ENCODE data around the gene CMTM8. TPM values are rescaled to one million over a fixed set of nuclear protein-coding genes. Genes with fewer than 3 reads are reported as not detected.

CMTM8 gene
- polyA plus RNA-seq, 1 experiment: 0.31 TPM

DNA sequence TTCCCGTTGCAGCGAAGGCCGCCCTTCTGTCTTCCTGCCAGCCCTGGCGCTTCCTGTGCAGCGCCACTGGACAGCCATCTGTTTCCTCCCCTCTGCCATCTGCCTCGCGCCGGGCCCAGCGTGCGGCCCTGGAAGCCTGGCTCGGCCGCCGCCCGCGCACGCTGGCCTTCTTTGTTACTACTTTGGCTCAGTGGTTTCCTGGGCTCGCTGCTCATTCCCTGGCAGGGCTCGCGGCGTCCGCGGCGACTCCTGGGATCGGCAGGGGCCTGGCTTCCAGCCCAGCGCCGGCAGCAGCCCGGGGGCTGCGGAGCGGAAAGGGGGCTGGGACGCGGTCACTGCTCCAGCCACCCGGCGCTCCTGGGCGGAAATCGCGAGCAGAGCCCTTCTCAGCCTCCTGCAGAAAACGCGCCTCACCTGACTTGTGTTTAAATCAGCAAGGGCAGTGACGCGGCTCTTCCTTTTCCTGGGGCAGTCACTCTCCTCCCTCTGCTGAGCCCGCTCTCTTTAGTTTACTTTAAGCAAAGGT is 163.1 kb downstream of the CMTM8 start:
- TF ChIP-seq, protein P1, sequence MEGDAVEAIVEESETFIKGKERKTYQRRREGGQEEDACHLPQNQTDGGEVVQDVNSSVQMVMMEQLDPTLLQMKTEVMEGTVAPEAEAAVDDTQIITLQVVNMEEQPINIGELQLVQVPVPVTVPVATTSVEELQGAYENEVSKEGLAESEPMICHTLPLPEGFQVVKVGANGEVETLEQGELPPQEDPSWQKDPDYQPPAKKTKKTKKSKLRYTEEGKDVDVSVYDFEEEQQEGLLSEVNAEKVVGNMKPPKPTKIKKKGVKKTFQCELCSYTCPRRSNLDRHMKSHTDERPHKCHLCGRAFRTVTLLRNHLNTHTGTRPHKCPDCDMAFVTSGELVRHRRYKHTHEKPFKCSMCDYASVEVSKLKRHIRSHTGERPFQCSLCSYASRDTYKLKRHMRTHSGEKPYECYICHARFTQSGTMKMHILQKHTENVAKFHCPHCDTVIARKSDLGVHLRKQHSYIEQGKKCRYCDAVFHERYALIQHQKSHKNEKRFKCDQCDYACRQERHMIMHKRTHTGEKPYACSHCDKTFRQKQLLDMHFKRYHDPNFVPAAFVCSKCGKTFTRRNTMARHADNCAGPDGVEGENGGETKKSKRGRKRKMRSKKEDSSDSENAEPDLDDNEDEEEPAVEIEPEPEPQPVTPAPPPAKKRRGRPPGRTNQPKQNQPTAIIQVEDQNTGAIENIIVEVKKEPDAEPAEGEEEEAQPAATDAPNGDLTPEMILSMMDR (IDR thresholded peaks at IDR 0.05; ENCODE audit: low read depth, low read length): no peak
- no peaks in the 10 kb centered on the region for H3K9me3 ChIP-seq (ENCODE audit: control insufficient read depth, insufficient read depth, low read length)
- no peaks in the 10 kb centered on the region for H3K27me3 ChIP-seq (ENCODE audit: control insufficient read depth, insufficient read depth, low read length)
- POLR2A ChIA-PET: no interaction called here
- DNase-seq (ENCODE audit: low read depth, low spot score): no peak
- peak overlapping the region; percentile 87 for H3K27ac ChIP-seq (ENCODE audit: low read depth, low read length)
- CTCF ChIA-PET: no interaction called here
- H3K4me3 ChIP-seq (ENCODE audit: low read depth, low read length): peak overlapping the region; percentile 54

DNA sequence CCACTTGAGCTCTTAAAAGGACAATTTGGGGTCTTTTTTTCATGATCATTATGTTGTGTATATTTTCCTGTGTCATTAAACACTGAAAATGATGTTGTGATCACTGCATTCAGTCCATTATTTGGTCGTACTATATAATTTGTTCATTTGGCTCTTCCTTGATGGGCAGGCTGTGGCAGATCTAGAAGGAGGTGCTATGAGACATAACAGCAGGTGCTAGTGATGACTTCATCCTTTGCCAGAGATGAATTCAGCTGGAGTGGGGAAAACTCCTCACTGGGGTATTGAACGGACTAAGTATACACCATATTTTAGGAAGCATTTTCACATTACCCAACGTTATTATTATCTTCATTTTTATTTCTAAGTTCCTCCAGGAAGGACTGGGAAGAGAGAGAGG is 165.2 kb downstream of the CMTM8 start:
- POLR2A ChIA-PET: no interaction called here
- DNase-seq (ENCODE audit: low read depth, low spot score): no peak
- CTCF ChIA-PET: interaction anchor here (1.3 kb wide), 1 partner anchor 64 kb away, joined by 4 read pairs; no protein-coding TSS in a partner anchor

DNA sequence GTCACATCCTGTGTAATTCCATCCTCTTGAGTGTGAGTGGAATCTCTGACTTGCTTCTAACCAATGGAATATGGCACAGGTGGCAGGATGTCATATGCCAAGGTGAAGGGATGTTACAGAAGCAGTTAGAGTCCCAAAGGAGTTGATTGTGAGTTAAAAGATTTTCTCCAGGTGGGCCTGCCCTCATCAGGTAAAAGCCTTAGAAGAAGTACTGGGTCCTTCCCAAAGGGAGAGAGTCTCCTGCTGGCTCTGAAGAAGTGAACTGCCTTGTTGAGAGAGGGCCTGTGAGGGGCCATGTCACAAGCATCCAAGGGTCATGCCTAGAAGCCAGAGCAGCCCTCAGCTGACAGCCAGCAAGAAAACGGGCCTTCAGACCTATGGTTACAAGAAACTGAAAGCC is 166.2 kb downstream of the CMTM8 start:
- no peak for DNase-seq (ENCODE audit: low read depth, low spot score)
- CTCF ChIA-PET: no interaction called here
- H3K27me3 ChIP-seq (ENCODE audit: control insufficient read depth, insufficient read depth, low read length): no peaks in the 10 kb centered on the region
- TF ChIP-seq, protein P1 (IDR thresholded peaks at IDR 0.05; ENCODE audit: low read depth, low read length): no peak
- no peak overlapping the region for H3K4me3 ChIP-seq (ENCODE audit: low read depth, low read length)
- H3K9me3 ChIP-seq (ENCODE audit: control insufficient read depth, insufficient read depth, low read length): no peaks in the 10 kb centered on the region
- H3K27ac ChIP-seq (ENCODE audit: low read depth, low read length): no peak overlapping the region
- POLR2A ChIA-PET: no interaction called here

More for the DNA sequence above, 165.2 kb downstream of the CMTM8 start:
- H3K9me3 ChIP-seq (ENCODE audit: control insufficient read depth, insufficient read depth, low read length): no peaks in the 10 kb centered on the region
- no peak overlapping the region for H3K4me3 ChIP-seq (ENCODE audit: low read depth, low read length)
- H3K27me3 ChIP-seq (ENCODE audit: control insufficient read depth, insufficient read depth, low read length): no peaks in the 10 kb centered on the region
- H3K27ac ChIP-seq (ENCODE audit: low read depth, low read length): no peak overlapping the region
- TF ChIP-seq, protein P1 (IDR thresholded peaks at IDR 0.05; ENCODE audit: low read depth, low read length): no peak

DNA sequence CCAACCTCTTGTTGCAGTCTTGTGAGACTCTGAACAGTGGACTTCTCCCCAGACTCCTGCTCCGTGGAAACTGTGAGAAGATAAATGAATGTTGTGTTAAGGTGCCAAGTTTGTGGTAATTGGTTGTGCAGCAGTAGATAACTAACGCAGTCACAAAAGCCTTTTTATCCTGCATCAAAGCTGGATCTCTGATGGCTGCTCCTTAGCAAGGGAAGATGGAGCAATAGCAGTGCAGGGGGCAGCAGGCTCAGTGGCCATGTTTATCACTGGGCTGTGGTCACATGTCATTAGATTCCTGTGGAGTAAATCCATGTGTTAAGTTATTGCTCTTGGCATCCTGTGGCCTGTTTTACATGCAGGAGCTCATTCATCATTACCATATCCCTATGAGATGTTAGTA is 166.7 kb downstream of the CMTM8 start:
- no peak overlapping the region for H3K27ac ChIP-seq (ENCODE audit: low read depth, low read length)
- ChIA-PET CTCF (interaction anchor here (0.7 kb wide), 1 partner anchor 63 kb away, joined by 3 read pairs; no protein-coding TSS in a partner anchor), POLR2A (no interaction called here)
- H3K4me3 ChIP-seq (ENCODE audit: low read depth, low read length): no peak overlapping the region
- H3K9me3 ChIP-seq (ENCODE audit: control insufficient read depth, insufficient read depth, low read length): no peaks in the 10 kb centered on the region
- TF ChIP-seq, protein P1 (IDR thresholded peaks at IDR 0.05; ENCODE audit: low read depth, low read length): no peak
- H3K27me3 ChIP-seq (ENCODE audit: control insufficient read depth, insufficient read depth, low read length): no peaks in the 10 kb centered on the region
- no peak for DNase-seq (ENCODE audit: low read depth, low spot score)

DNA sequence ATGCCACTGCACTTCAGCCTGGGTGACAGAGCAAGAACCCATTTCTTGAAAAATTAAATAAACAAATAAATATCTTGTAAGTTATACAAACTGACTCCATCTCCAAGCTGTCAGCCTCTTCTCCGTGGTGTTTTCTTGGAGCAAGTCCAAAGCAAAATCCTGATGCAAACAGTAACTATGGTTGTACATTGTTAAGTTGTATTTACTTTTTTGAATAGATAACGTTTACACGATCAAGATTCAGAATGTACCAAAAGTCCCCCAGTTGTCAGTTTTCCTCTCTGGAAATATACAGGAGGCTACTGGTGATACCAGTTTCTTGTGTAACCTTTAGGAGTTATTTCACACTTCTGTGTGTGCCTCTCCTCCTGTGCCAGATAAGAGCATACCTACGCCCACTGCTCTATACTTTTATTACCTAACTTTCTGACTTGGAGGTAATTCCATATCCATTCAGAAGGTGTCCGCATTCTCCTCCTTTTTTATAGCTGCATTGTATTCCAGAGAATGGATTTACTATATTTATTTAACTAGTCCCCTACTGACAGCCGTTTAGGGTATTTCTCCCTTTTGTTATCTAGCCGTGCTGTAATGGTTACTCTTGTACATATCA is 167.3 kb downstream of the CMTM8 start:
- DNase-seq (ENCODE audit: low read depth, low spot score): no peak
- H3K27me3 ChIP-seq (ENCODE audit: control insufficient read depth, insufficient read depth, low read length): no peaks in the 10 kb centered on the region
- ChIA-PET CTCF (interaction anchor here (0.7 kb wide), 1 partner anchor 62 kb away, joined by 3 read pairs; no protein-coding TSS in a partner anchor), POLR2A (interaction anchor here (0.6 kb wide), 1 partner anchor 301 kb away, joined by 3 read pairs; no protein-coding TSS in a partner anchor)
- TF ChIP-seq, protein P1 (IDR thresholded peaks at IDR 0.05; ENCODE audit: low read depth, low read length): no peak
- H3K4me3 ChIP-seq (ENCODE audit: low read depth, low read length): no peak overlapping the region
- no peaks in the 10 kb centered on the region for H3K9me3 ChIP-seq (ENCODE audit: control insufficient read depth, insufficient read depth, low read length)
- no peak overlapping the region for H3K27ac ChIP-seq (ENCODE audit: low read depth, low read length)

All from AG04450 (cell line).